HG03378 (cell line): ENCODE measurements around the gene CCDC148.

Source experiments
- ATAC-seq: cut with Tn5 transposase; IDR thresholded peaks from one replicate; pipeline ENCODE4 v1.9.1; 2021; ENCODE audit warnings: mild to moderate bottlenecking, moderate library complexity; ENCODE audit not compliant: unreplicated experiment

CCDC148 gene

DNA sequence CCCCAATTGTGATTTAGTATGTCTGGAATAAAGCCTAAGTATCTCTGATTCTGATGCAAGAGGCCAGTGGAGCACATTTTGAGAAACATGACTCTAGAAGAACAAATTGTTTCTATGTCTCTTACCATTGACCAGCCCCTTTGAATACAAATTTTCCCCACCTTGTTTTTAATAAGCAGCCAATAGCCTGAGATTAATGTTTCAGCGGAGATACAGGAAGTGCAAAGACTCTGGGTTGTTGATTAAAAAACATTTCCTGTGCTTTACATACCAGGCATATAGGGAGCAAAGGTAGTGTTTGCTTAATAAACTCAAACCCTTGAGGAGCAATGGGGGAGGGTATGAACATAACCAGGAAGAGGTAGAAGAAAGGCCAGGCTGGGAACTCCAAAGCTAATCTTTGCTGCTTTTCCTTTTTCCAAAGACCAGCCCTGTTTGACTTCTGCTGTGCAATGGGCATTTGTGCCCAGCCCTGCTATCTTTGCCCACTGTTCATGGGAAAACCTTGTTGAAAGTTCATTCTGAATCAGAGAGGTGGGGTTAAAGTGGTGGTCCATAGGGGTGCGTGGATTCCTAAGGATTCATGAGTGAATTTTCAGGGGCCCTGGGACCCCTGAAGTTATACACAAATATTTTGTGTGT is 325.6 kb downstream of the CCDC148 start:
- ATAC-seq = no peak

DNA sequence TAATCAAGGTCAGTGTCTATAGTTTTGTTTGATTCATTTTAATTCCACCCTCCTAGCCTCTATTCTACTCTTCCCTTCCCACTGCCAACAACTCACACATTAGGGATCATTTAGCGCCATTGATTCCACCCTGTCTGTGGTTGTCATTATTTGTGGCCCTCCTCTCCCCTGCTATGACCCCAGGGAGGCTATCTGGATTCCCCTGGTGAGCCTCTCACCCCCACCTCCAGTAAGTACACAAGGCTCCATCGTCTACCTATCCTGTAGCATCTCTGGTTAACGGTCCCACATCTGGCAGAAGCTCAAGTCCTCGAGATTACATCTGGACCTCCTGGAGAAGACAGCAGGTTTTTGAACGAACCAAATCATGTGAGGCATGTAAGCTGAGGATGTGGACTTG is 327.5 kb downstream of the CCDC148 start:
- ATAC-seq = no peak

DNA sequence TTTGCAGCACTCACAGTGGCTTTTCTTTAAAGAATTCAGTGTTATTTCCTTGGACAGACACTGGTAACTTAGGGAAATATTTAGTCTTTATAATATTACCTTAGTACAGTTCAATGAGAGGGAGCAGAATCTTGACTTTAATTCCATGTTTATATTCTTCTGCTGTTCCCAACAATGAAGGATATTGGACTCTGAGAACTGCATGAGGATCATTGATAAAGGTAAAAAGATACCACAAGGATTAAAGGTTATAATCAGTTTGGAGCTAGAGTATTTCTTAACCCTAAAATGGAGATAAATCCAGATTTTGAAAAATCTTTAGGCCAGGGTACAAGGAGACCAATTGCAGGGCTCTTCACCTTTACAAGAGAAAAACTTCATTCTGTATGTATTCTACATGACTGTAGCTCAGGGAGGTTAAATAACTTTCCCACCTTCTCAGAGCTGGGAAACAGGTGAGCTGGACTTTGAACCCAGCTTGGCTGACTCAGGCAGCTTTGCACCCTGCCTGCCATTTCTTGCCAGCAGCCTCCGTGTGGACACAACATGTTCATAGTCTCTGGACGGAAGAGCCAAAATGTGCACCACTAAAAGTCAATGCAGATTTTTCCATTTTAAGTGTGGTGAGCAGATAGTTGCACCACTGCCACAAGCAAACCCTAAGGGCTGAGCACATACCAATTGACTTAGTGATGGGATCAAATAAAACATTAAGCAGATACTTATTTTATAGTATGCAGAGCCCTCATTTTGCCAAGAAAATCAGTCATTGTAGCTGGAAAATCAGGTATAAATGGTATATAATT is 328.2 kb downstream of the CCDC148 start:
- ATAC-seq = no peak

DNA sequence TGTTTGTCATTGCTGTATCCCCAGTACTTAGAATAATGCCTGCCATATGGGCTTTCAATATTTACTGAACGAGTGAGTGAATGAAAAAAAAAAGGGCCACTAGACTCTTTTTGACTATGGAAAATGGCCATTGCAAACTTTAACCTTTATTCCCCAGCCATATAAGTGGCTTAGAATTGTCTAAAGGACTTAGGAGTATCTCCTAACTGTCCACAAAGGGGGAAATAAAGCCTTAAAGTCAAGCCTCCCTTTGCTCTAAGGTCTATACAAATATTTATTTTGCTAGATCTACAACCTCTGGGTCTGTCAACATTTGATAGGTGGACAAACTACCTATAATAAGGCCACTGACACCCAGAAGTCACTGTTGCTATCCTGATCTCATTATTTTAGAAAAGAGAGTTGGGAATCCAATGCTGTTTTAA is 329.2 kb downstream of the CCDC148 start:
- ATAC-seq = no peak

DNA sequence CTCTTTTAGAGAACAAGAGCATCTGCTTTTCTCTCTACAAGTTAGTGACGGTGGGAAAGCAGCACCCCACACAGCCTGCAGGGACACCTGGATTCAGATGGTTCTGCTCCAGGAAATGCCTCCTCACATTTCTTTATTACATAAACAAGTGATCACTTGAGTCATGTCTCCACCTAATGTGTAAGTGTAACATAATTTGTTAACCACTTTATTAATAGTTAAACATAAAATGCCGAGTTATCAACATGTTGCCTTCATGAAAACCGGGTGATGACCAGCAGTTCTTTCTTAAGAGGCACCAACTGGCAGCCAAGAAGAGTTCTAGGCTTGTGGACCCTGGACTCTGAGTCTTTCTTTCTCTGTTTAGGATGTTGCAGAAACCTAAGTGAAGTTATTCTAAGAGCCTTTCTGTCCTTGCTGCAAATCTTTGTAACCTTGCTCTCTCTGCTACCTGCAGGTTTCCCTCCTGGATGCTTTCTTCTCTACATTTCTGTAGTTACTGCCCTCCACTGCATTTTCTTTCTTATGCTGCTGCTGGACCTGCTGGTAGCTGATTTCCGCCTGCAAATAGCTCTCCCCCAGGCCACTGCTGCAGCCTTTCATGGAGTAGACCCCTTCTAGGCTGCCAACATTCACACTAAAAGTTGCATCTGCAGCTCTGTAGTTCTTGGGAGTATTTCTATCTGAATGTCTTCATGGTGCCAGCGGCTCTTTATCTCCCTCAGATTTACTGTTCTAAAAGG is 330.6 kb downstream of the CCDC148 start:
- ATAC-seq = no peak

DNA sequence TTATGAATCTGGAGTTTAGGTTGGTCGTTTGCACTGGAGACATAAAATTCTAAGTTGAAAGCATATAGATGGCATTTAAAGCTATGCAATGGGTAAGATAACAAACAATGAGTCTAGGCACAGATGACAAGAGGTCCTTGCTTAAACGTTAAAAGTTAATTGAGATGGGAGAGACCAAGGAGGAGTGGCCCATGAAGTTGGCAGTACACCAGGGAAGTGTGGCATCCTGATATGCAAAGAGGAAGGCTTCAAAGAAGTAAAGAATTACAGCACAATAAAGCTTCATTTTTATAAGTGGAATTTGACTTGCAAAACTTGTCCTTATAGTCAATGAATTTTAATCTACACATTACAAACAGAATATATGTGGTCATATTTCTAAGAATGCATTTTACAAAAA is 331.7 kb downstream of the CCDC148 start:
- ATAC-seq = no peak
